ENCODE data around the gene VAV2. TPM values are rescaled to one million over a fixed set of nuclear protein-coding genes. Genes with fewer than 3 reads are reported as not detected.

The VAV2 gene
- total RNA-seq, 1 donor from 2014 or later, result 12.7 TPM

- H3K4me1 ChIP-seq, result no peaks in the 10 kb centered on the region
- H3K4me3 ChIP-seq, result no peak overlapping the region
- no peaks in the 10 kb centered on the region for H3K9me3 ChIP-seq
- intact Hi-C loops (cut with DNase I), result no loop called here
- TF ChIP-seq, protein P1, sequence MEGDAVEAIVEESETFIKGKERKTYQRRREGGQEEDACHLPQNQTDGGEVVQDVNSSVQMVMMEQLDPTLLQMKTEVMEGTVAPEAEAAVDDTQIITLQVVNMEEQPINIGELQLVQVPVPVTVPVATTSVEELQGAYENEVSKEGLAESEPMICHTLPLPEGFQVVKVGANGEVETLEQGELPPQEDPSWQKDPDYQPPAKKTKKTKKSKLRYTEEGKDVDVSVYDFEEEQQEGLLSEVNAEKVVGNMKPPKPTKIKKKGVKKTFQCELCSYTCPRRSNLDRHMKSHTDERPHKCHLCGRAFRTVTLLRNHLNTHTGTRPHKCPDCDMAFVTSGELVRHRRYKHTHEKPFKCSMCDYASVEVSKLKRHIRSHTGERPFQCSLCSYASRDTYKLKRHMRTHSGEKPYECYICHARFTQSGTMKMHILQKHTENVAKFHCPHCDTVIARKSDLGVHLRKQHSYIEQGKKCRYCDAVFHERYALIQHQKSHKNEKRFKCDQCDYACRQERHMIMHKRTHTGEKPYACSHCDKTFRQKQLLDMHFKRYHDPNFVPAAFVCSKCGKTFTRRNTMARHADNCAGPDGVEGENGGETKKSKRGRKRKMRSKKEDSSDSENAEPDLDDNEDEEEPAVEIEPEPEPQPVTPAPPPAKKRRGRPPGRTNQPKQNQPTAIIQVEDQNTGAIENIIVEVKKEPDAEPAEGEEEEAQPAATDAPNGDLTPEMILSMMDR (IDR thresholded peaks at IDR 0.05), result no peak
- H3K27ac ChIP-seq, result peak overlapping the region in 1 of 2 donors; percentile 11
- DNase-seq (ENCODE audit: low spot score in 2 of 2), result no peak
- H3K36me3 ChIP-seq, result peaks cover 0 to 8% of the 10 kb centered on the region in 2 donors
- no peaks in the 10 kb centered on the region for H3K27me3 ChIP-seq
These were observed 47.4 kb downstream of the VAV2 start for GRCh38 chr9:133944746-133945135.

GRCh38 chr9:133943781-133944745, 48.1 kb downstream of the VAV2 start:
- no peaks in the 10 kb centered on the region for H3K27me3 ChIP-seq
- TF ChIP-seq, protein P1 (IDR thresholded peaks at IDR 0.05), result no peak
- H3K4me3 ChIP-seq, result no peak overlapping the region
- intact Hi-C loops (cut with DNase I), result no loop called here
- DNase-seq (ENCODE audit: low spot score in 2 of 2), result no peak
- H3K36me3 ChIP-seq, result peaks cover 0 to 8% of the 10 kb centered on the region in 2 donors
- H3K4me1 ChIP-seq, result no peaks in the 10 kb centered on the region
- no peaks in the 10 kb centered on the region for H3K9me3 ChIP-seq
- H3K27ac ChIP-seq, result no peak overlapping the region

DNA sequence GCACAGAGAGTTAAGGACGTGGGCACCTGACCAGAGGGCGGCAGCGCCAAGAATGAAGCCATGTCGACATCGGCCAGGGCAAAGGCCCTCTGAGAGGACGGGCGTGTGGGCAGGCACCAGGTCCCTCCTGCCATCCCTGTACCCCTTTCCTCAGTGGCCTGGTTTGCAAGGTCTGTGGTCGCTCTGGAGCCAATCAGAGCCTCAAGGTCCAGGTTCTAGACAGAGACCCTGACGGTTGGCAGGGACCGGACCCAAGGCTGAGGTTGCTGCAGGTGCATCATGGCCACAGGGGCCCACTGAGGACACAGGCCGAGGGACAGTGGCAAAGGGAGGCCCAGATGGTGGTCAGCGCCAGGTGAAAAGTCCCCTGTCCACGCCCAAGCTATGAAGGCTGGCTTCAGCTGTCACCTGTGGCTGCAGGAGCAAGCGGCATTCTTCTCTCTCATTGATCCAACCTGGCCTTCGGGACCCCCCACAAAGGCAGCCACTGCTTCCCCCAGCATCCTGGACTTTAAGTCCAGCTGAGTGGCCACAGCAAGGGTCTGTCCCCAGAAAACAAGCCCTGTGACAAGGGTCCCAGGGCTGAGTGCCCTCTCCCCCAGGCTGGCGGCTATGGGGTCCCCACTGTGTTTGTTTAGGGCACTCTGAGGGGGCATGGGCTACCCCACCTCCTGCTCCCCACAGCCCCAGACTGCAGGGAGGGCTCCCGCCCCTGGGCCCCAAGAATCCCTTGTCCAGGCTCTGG, 48.9 kb downstream of the VAV2 start:
- Histone ChIP-seq H3K4me3 (no peak overlapping the region), H3K27ac (no peak overlapping the region), H3K9me3 (no peaks in the 10 kb centered on the region), H3K4me1 (no peaks in the 10 kb centered on the region), H3K27me3 (no peaks in the 10 kb centered on the region), H3K36me3 (peaks cover 0 to 8% of the 10 kb centered on the region in 2 donors)
- DNase-seq (ENCODE audit: low spot score in 2 of 2), result no peak
- intact Hi-C loops (cut with DNase I), result no loop called here
- TF ChIP-seq, protein P1 (IDR thresholded peaks at IDR 0.05), result no peak

- TF ChIP-seq, protein P1 (IDR thresholded peaks at IDR 0.05), result no peak
- H3K27ac ChIP-seq, result no peak overlapping the region
- H3K36me3 ChIP-seq, result peaks cover 0 to 8% of the 10 kb centered on the region in 2 donors
- no peak for DNase-seq (ENCODE audit: low spot score in 2 of 2)
- H3K4me1 ChIP-seq, result no peaks in the 10 kb centered on the region
- no peaks in the 10 kb centered on the region for H3K27me3 ChIP-seq
- H3K4me3 ChIP-seq, result no peak overlapping the region
- intact Hi-C loops (cut with DNase I), result no loop called here
- H3K9me3 ChIP-seq, result no peaks in the 10 kb centered on the region
These were observed 49.7 kb downstream of the VAV2 start for GRCh38 chr9:133942206-133942975.

GRCh38 chr9:133939845-133940244, 52.3 kb downstream of the VAV2 start:
- Histone ChIP-seq H3K9me3 (no peaks in the 10 kb centered on the region), H3K27ac (no peak overlapping the region), H3K27me3 (no peaks in the 10 kb centered on the region), H3K4me3 (no peak overlapping the region), H3K36me3 (no peaks in the 10 kb centered on the region), H3K4me1 (no peaks in the 10 kb centered on the region)
- intact Hi-C loops (cut with DNase I), result no loop called here
- DNase-seq (ENCODE audit: low spot score in 2 of 2), result no peak
- TF ChIP-seq, protein P1 (IDR thresholded peaks at IDR 0.05), result no peak
